ENCODE data around the gene ACBD5. TPM values are rescaled to one million over a fixed set of nuclear protein-coding genes. Genes with fewer than 3 reads are reported as not detected.

Gene ACBD5, protein sequence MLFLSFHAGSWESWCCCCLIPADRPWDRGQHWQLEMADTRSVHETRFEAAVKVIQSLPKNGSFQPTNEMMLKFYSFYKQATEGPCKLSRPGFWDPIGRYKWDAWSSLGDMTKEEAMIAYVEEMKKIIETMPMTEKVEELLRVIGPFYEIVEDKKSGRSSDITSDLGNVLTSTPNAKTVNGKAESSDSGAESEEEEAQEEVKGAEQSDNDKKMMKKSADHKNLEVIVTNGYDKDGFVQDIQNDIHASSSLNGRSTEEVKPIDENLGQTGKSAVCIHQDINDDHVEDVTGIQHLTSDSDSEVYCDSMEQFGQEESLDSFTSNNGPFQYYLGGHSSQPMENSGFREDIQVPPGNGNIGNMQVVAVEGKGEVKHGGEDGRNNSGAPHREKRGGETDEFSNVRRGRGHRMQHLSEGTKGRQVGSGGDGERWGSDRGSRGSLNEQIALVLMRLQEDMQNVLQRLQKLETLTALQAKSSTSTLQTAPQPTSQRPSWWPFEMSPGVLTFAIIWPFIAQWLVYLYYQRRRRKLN
- total RNA-seq, result 15.2 and 16.5 TPM in 2 replicates

DNA sequence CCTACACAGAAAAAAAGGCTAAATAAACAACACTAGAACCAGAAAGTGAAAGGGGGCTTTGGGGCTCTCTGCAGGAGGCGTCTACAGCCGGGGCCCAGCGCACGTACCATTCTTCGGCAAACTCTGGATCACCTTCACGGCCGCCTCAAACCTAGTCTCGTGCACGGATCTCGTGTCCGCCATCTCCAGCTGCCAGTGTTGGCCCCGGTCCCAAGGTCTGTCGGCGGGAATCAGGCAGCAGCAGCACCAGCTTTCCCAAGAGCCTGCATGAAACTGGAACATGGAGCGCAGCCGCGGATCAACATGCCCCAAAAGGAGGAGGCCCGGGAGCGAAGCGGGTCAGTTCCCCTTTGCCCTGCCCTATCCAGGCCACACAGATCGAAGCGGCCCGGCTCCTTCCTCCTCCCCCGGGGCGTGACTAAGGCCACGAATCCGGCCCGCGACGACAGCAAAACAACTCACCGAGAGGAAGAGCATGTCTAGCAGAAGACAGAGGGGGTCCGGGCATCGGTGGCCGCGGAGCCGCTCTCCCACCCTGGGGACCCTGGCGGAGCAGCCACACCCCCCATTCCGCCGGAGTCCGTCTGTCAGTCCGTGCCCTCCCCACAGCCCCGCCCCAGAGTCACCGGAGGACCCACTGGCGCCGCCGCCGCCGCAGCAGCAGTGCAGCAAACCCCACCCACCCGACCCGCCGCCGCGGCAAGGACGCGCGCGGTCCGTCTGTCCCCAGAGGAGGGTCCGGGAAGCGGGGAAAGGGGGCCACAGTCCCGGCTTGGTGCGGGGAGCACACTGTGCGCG is at the start of gene ACBD5:
Gene ACBD5 (minus strand): TSS at position 586 of the 798 bp plus-strand sequence. CDS start 109 bp downstream, at position 477.

DNA sequence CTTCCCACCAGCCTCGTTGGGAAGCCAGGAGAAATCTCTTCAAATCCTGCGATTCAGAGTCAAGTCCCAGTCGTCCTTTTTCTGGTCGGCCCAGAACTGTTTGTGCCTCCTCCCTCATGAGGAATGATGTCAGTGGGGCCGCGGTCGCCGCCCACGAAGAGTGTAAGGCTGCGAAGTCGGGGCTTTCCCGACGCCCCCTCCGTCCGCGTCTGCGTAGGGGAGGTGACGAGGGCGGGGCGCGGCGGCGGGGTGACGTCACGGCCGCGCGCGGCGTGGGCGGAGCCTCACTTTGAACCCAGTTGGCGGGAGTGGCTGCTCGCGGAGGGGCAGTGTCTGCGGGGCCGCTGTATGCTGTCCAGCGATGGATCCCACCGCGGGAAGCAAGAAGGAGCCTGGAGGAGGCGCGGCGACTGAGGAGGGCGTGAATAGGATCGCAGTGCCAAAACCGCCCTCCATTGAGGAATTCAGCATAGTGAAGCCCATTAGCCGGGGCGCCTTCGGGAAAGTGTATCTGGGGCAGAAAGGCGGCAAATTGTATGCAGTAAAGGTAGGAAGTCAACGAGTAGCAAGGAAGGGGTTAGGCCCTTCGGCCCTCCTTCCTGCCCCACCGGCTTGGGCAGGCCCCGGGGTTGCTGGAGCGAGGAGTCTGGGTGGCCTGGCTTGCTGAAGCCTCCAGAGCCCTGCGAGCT is 85.4 kb downstream of the ACBD5 start, which contains the start of gene MASTL:
Gene MASTL (plus strand): TSS at position 287 of the 689 bp plus-strand sequence. CDS start 75 bp downstream, at position 362.

Other genes with a start within 250 kb of the ACBD5 start
- gene ANKRD26, start 140.3 kb downstream of the ACBD5 start, total RNA-seq, result 3.5 and 4.1 TPM in 2 replicates
- gene YME1L1, start 86.4 kb downstream of the ACBD5 start, total RNA-seq, result 81.2 and 85.7 TPM in 2 replicates
- 19.6 and 22.7 TPM in 2 replicates for gene MASTL, start 85.4 kb downstream of the ACBD5 start, total RNA-seq